GM19438 (cell line): ENCODE data around the gene MGRN1.

Experiments
- ATAC-seq: cut with Tn5 transposase; IDR thresholded peaks from one replicate; pipeline ENCODE4 v1.9.1; 2021; ENCODE audit warnings: low read depth; ENCODE audit not compliant: unreplicated experiment

The MGRN1 gene

GRCh38 chr16:4624015-4624826 is at the start of gene MGRN1:
TSS of gene MGRN1 (plus strand) at chr16:4624826. CDS start at chr16:4624961, 135 bp downstream.
- ATAC-seq: peak; percentile 68

GRCh38 chr16:4574919-4575705 is 49.5 kb upstream of the MGRN1 start:
- no peak for ATAC-seq

- no peak for ATAC-seq
Observed at GRCh38 chr16:4576008-4576407, 48.6 kb upstream of the MGRN1 start.

GRCh38 chr16:4578961-4579530 is 45.6 kb upstream of the MGRN1 start:
- no peak for ATAC-seq

- ATAC-seq: no peak
Observed at GRCh38 chr16:4580250-4580649, 44.4 kb upstream of the MGRN1 start.

GRCh38 chr16:4583906-4584305 is 40.7 kb upstream of the MGRN1 start:
- ATAC-seq: no peak

GRCh38 chr16:4586291-4586690 is 38.3 kb upstream of the MGRN1 start:
- ATAC-seq: no peak

- no peak for ATAC-seq
Observed at GRCh38 chr16:4588386-4588785, 36.2 kb upstream of the MGRN1 start.

GRCh38 chr16:4588961-4589360 is 35.7 kb upstream of the MGRN1 start:
- no peak for ATAC-seq

GRCh38 chr16:4591191-4591590 is 33.4 kb upstream of the MGRN1 start:
- ATAC-seq: no peak

- no peak for ATAC-seq
Observed at GRCh38 chr16:4591706-4592470, 32.7 kb upstream of the MGRN1 start.

- ATAC-seq: no peak
Observed at GRCh38 chr16:4593086-4593485, 31.5 kb upstream of the MGRN1 start.

- no peak for ATAC-seq
Observed at GRCh38 chr16:4594433-4595410, 29.9 kb upstream of the MGRN1 start.

GRCh38 chr16:4597174-4597573 is 27.5 kb upstream of the MGRN1 start:
- ATAC-seq: no peak

- no peak for ATAC-seq
Observed at GRCh38 chr16:4599037-4599436, 25.6 kb upstream of the MGRN1 start.

GRCh38 chr16:4599545-4599944 is 25.1 kb upstream of the MGRN1 start:
- no peak for ATAC-seq

- no peak for ATAC-seq
Observed at GRCh38 chr16:4601036-4601863, 23.4 kb upstream of the MGRN1 start.

GRCh38 chr16:4601864-4602186 is 22.8 kb upstream of the MGRN1 start:
- ATAC-seq: no peak

- no peak for ATAC-seq
Observed at GRCh38 chr16:4602331-4602730, 22.3 kb upstream of the MGRN1 start.
